HepG2 (cell line): ENCODE data around the gene FCRLA. TPM values are rescaled to one million over a fixed set of nuclear protein-coding genes. Genes with fewer than 3 reads are reported as not detected.

Experiments used
- DNMT1 ChIP-seq: sonication (generic); formaldehyde crosslinking; IDR thresholded peaks from 2 replicates; pipeline ENCODE4 v1.5.1; 2020; ENCODE audit warnings: mild to moderate bottlenecking, missing genetic modification reagents
- DNMT3B ChIP-seq: conservative IDR thresholded peaks from 2 replicates; pipeline ENCODE4 v1.6.1; 2016; ENCODE audit warnings: missing biosample characterization, control low read depth
- ETV6 ChIP-seq: sonication (generic); formaldehyde crosslinking; conservative IDR thresholded peaks from 2 replicates; pipeline ENCODE4 v1.4.0; 2020; ENCODE audit warnings: missing genetic modification reagents
- JUN ChIP-seq: sonication (generic); formaldehyde crosslinking; IDR thresholded peaks from 2 replicates; pipeline ENCODE4 v1.4.0; 2020; ENCODE audit warnings: mild to moderate bottlenecking, missing genetic modification reagents
- JUNB ChIP-seq: sonication (generic); formaldehyde crosslinking; IDR thresholded peaks from 2 replicates; pipeline ENCODE4 v1.8.0; 2022; ENCODE audit warnings: missing genetic modification reagents, mild to moderate bottlenecking, borderline replicate concordance
- SRF ChIP-seq: IDR thresholded peaks from 2 replicates; pipeline ENCODE4 v1.6.1; 2011; ENCODE audit warnings: mild to moderate bottlenecking, low read depth, low read length, moderate library complexity
- ZFY ChIP-seq: sonication (generic); formaldehyde crosslinking; IDR thresholded peaks from 2 replicates; pipeline ENCODE4 v1.4.0; 2020; ENCODE audit warnings: missing genetic modification reagents
- ZKSCAN1 ChIP-seq: fragments of 150-350 bp; IDR thresholded peaks from 2 replicates; pipeline ENCODE4 v1.6.1; 2014; ENCODE audit warnings: low read length
- ZNF124 ChIP-seq: sonication (generic); formaldehyde crosslinking; IDR thresholded peaks from 2 replicates; pipeline ENCODE4 v1.4.0; 2020; ENCODE audit warnings: missing genetic modification reagents
- ZNF768 ChIP-seq: sonication (generic); formaldehyde crosslinking; IDR thresholded peaks from 2 replicates; pipeline ENCODE4 v1.4.0; 2020; ENCODE audit warnings: missing genetic modification reagents
- ZSCAN25 ChIP-seq: sonication (generic); formaldehyde crosslinking; IDR thresholded peaks from 2 replicates; pipeline ENCODE4 v1.8.0; 2022; ENCODE audit warnings: mild to moderate bottlenecking, missing genetic modification reagents
- polyA plus RNA-seq, 8 experiments: library from polyadenylated mRNA; depleted of rRNA in 3 of 8; stranded (reverse) in 7 of 8; unstranded in 1 of 8; fragments of >200 nt; fragmentation: Illumina TruSeq in 4 of 8; extraction: Trizol in 4 of 8; gene quantifications; 2 replicates each; pipeline versions ENCODE4 v1.2.1 to v1.2.3, GENCODE V29; 2011 to 2016; ENCODE audit warnings: low read depth in 4 of 8, missing spikeins in 1 of 8, mixed read lengths in 1 of 8; ENCODE audit not compliant: insufficient read depth in 1 of 8
- total RNA-seq, 5 experiments: library from RNA; depleted of rRNA; stranded (reverse); fragments of >200 nt; fragmentation: Illumina TruSeq; extraction: Trizol; gene quantifications; 2 replicates each; pipeline ENCODE4 v1.2.3, GENCODE V29; 2016; ENCODE audit warnings: low read depth in 1 of 5
- TF ChIP-seq, protein P1 (sequence below): sonication (generic); formaldehyde crosslinking; IDR thresholded peaks from one replicate; pipeline ENCODE4 v1.5.1; 2020; ENCODE audit warnings: mild to moderate bottlenecking, missing genetic modification reagents; ENCODE audit errors: not compliant biosample characterization
- TF ChIP-seq, protein P2 (sequence below): IDR thresholded peaks from 2 replicates; pipeline ENCODE4 v1.6.1; 2012; ENCODE audit warnings: low read length, improper control_type of control experiment
- TF ChIP-seq, protein P3 (sequence below): IDR thresholded peaks from 2 replicates; pipeline ENCODE4 v1.6.1; 2016; ENCODE audit warnings: missing compliant biosample characterization, missing genetic modification reagents, borderline replicate concordance
- TF ChIP-seq, protein P4 (sequence below): sonication (generic); formaldehyde crosslinking; IDR thresholded peaks from 2 replicates; pipeline ENCODE4 v1.4.0; 2020; ENCODE audit warnings: mild to moderate bottlenecking, low read depth, missing genetic modification reagents

Gene FCRLA
- total and polyA plus RNA-seq, 2 of the 13 experiments (the other 11 are each of a cell fraction or from before 2014, with no cell fraction given): not detected

DNA sequence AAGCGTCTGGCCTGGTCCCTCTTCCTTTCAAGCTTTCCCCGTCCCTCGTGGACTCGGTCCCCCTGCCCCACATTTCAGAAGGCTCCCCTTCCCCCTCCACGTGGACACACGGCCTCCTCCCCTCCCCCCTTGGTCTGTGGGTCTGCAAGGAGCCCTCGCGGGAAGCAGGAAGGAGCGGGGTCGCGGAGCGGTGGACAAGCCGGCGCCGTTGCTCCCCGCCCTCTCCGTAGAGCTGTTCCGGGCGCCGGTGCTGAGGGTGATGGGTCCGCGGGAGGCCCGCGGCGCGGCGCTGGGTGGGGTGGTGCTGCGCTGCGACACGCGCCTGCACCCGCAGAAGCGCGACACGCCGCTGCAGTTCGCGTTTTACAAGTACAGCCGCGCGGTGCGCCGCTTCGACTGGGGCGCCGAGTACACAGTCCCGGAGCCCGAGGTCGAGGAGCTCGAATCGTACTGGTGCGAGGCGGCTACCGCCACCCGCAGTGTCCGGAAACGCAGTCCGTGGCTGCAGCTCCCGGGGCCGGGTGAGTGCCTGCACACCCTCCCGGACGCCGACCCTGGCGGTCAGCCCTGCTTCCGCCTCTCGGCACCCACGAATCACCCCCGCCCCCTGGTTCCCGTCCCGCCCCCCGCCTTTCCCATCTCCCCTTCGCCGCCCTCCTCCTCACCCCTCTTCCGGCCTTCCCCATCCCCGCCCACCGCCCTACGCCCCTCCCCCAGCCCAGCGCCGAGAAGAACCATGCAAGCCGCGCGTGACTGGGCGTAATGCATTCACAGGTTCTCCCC lies 19.6 kb downstream of the FCRLA start (continued):
- TF ChIP-seq, protein P1, sequence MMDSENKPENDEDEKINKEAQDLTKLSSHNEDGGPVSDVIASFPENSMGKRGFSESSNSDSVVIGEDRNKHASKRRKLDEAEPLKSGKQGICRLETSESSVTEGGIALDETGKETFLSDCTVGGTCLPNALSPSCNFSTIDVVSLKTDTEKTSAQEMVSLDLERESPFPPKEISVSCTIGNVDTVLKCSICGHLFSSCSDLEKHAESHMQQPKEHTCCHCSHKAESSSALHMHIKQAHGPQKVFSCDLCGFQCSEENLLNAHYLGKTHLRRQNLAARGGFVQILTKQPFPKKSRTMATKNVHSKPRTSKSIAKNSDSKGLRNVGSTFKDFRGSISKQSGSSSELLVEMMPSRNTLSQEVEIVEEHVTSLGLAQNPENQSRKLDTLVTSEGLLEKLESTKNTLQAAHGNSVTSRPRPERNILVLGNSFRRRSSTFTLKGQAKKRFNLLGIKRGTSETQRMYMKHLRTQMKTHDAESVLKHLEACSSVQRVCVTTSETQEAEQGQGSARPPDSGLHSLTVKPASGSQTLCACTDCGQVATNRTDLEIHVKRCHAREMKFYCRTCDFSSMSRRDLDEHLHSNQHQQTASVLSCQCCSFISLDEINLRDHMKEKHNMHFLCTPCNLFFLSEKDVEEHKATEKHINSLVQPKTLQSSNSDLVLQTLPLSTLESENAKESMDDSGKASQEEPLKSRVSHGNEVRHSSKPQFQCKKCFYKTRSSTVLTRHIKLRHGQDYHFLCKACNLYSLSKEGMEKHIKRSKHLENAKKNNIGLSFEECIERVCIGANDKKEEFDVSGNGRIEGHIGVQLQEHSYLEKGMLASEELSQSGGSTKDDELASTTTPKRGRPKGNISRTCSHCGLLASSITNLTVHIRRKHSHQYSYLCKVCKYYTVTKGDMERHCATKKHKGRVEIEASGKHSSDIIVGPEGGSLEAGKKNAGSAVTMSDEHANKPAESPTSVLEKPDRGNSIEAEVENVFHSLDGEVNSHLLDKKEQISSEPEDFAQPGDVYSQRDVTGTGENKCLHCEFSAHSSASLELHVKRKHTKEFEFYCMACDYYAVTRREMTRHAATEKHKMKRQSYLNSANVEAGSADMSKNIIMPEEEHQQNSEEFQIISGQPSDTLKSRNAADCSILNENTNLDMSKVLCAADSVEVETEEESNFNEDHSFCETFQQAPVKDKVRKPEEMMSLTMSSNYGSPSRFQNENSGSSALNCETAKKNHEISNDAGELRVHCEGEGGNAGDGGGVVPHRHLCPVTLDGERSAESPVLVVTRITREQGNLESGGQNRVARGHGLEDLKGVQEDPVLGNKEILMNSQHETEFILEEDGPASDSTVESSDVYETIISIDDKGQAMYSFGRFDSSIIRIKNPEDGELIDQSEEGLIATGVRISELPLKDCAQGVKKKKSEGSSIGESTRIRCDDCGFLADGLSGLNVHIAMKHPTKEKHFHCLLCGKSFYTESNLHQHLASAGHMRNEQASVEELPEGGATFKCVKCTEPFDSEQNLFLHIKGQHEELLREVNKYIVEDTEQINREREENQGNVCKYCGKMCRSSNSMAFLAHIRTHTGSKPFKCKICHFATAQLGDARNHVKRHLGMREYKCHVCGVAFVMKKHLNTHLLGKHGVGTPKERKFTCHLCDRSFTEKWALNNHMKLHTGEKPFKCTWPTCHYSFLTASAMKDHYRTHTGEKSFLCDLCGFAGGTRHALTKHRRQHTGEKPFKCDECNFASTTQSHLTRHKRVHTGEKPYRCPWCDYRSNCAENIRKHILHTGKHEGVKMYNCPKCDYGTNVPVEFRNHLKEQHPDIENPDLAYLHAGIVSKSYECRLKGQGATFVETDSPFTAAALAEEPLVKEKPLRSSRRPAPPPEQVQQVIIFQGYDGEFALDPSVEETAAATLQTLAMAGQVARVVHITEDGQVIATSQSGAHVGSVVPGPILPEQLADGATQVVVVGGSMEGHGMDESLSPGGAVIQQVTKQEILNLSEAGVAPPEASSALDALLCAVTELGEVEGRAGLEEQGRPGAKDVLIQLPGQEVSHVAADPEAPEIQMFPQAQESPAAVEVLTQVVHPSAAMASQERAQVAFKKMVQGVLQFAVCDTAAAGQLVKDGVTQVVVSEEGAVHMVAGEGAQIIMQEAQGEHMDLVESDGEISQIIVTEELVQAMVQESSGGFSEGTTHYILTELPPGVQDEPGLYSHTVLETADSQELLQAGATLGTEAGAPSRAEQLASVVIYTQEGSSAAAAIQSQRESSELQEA: no peak
- TF ChIP-seq, protein P2, sequence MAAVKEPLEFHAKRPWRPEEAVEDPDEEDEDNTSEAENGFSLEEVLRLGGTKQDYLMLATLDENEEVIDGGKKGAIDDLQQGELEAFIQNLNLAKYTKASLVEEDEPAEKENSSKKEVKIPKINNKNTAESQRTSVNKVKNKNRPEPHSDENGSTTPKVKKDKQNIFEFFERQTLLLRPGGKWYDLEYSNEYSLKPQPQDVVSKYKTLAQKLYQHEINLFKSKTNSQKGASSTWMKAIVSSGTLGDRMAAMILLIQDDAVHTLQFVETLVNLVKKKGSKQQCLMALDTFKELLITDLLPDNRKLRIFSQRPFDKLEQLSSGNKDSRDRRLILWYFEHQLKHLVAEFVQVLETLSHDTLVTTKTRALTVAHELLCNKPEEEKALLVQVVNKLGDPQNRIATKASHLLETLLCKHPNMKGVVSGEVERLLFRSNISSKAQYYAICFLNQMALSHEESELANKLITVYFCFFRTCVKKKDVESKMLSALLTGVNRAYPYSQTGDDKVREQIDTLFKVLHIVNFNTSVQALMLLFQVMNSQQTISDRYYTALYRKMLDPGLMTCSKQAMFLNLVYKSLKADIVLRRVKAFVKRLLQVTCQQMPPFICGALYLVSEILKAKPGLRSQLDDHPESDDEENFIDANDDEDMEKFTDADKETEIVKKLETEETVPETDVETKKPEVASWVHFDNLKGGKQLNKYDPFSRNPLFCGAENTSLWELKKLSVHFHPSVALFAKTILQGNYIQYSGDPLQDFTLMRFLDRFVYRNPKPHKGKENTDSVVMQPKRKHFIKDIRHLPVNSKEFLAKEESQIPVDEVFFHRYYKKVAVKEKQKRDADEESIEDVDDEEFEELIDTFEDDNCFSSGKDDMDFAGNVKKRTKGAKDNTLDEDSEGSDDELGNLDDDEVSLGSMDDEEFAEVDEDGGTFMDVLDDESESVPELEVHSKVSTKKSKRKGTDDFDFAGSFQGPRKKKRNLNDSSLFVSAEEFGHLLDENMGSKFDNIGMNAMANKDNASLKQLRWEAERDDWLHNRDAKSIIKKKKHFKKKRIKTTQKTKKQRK: no peak
- TF ChIP-seq ZFY (CRISPR knock-in tag) (peak; percentile 24), JUNB (CRISPR knock-in tag) (no peak), JUN (CRISPR knock-in tag) (no peak), ZNF768 (CRISPR knock-in tag) (no peak; the same call in 1 of the 2 replicates), ZNF124 (no peak), SRF (no peak), DNMT3B (CRISPR knock-in tag) (no peak), DNMT1 (no peak), ETV6 (CRISPR knock-in tag) (no peak), ZKSCAN1 (no peak), ZSCAN25 (CRISPR knock-in tag) (no peak)
- TF ChIP-seq, protein P3, sequence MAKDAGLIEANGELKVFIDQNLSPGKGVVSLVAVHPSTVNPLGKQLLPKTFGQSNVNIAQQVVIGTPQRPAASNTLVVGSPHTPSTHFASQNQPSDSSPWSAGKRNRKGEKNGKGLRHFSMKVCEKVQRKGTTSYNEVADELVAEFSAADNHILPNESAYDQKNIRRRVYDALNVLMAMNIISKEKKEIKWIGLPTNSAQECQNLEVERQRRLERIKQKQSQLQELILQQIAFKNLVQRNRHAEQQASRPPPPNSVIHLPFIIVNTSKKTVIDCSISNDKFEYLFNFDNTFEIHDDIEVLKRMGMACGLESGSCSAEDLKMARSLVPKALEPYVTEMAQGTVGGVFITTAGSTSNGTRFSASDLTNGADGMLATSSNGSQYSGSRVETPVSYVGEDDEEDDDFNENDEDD (CRISPR knock-in tag): peak; percentile 32; the same call in 1 of the 2 replicates
- TF ChIP-seq, protein P4, sequence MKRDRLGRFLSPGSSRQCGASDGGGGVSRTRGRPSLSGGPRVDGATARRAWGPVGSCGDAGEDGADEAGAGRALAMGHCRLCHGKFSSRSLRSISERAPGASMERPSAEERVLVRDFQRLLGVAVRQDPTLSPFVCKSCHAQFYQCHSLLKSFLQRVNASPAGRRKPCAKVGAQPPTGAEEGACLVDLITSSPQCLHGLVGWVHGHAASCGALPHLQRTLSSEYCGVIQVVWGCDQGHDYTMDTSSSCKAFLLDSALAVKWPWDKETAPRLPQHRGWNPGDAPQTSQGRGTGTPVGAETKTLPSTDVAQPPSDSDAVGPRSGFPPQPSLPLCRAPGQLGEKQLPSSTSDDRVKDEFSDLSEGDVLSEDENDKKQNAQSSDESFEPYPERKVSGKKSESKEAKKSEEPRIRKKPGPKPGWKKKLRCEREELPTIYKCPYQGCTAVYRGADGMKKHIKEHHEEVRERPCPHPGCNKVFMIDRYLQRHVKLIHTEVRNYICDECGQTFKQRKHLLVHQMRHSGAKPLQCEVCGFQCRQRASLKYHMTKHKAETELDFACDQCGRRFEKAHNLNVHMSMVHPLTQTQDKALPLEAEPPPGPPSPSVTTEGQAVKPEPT (CRISPR knock-in tag): no peak
